ENCODE measurements around the gene ZAR1L. TPM values are rescaled to one million over a fixed set of nuclear protein-coding genes. Genes with fewer than 3 reads are reported as not detected.
A peak's percentile ranks its signal among the peaks of the same experiment; 100 is the strongest.
"Not testable (repeated sequence)": the region's sequence is repeated elsewhere in the genome, so short reads cannot be mapped to it uniquely, and the experiment has no call there.

The ZAR1L gene, protein sequence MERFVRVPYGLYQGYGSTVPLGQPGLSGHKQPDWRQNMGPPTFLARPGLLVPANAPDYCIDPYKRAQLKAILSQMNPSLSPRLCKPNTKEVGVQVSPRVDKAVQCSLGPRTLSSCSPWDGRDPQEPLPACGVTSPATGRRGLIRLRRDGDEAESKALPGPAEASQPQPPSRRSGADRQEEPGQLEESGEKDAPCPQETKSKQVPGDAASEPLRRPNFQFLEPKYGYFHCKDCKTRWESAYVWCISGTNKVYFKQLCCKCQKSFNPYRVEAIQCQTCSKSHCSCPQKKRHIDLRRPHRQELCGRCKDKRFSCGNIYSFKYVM
- total RNA-seq (2014; rRNA removed; shearing (Covaris generic)): 0.11 TPM in 1 of 2 replicates, not detected in the other

DNA sequence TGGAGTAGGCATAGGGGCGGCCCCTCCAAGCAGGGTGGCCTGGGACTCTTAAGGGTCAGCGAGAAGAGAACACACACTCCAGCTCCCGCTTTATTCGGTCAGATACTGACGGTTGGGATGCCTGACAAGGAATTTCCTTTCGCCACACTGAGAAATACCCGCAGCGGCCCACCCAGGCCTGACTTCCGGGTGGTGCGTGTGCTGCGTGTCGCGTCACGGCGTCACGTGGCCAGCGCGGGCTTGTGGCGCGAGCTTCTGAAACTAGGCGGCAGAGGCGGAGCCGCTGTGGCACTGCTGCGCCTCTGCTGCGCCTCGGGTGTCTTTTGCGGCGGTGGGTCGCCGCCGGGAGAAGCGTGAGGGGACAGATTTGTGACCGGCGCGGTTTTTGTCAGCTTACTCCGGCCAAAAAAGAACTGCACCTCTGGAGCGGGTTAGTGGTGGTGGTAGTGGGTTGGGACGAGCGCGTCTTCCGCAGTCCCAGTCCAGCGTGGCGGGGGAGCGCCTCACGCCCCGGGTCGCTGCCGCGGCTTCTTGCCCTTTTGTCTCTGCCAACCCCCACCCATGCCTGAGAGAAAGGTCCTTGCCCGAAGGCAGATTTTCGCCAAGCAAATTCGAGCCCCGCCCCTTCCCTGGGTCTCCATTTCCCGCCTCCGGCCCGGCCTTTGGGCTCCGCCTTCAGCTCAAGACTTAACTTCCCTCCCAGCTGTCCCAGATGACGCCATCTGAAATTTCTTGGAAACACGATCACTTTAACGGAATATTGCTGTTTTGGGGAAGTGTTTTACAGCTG, at the start of gene ZAR1L, which contains the start of gene BRCA2:
TSS of gene ZAR1L (minus strand) at position 126 of the 790 bp plus-strand sequence. CDS start 3,438 bp downstream, outside the sequence.
TSS of gene BRCA2 (plus strand) at position 271 of the 790 bp plus-strand sequence. CDS start 953 bp downstream, outside the sequence.
- peak; percentile 83 for DNase-seq
- peak within 1 kb of the TSS; percentile 94 for H3K4me3 ChIP-seq (ENCODE audit: insufficient read depth, low read depth, low read length)
- H3K27me3 ChIP-seq (ENCODE audit: control insufficient read depth, insufficient read depth, low read length): no peaks in the 10 kb centered on the region
- H3K36me3 ChIP-seq (replicated peaks; ENCODE audit: control insufficient read depth, insufficient read depth, low read length): no peaks in the 10 kb centered on the region; the same call in 1 of the 2 replicates

DNA sequence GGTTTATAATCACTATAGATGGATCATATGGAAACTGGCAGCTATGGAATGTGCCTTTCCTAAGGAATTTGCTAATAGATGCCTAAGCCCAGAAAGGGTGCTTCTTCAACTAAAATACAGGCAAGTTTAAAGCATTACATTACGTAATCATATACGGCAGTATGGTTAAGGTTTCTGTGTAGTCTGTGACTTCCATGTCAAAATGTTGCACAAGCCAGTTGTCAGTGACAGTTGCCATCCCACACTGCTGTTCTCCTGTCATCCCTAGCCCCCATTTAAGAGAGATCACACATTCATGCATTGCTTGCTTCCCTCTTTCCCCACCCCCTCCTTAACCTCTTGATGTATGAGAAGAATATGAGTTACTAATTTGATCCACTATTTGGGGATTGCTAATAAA, 47.4 kb upstream of the ZAR1L start:
- Histone ChIP-seq H3K27me3 (ENCODE audit: control insufficient read depth, insufficient read depth, low read length) (no peaks in the 10 kb centered on the region), H3K36me3 (replicated peaks; ENCODE audit: control insufficient read depth, insufficient read depth, low read length) (peaks cover 1% of the 10 kb centered on the region), H3K4me3 (ENCODE audit: insufficient read depth, low read depth, low read length) (no peak overlapping the region)
- no peak for DNase-seq

DNA sequence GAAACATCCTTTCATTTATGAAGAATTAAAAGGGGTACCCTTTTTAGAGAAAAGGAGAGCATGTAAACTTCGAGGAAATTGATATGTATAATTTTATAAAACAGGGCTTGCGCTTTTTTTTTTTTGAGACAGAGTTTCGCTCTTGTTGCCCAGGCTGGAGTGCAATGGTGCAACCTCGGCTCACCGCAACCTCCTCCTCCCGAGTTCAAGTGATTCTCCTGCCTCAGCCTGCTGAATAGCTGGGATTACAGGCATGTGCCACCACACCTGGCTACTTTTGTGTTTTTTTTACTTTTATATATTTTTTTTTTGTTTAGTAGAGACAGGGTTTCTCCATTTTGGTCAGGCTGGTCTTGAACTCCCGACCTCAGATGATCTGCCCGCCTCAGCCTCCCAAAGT, 40.8 kb upstream of the ZAR1L start:
- not testable (repeated sequence) for DNase-seq; H3K36me3 ChIP-seq (replicated peaks; ENCODE audit: control insufficient read depth, insufficient read depth, low read length); H3K27me3 ChIP-seq (ENCODE audit: control insufficient read depth, insufficient read depth, low read length); H3K4me3 ChIP-seq (ENCODE audit: insufficient read depth, low read depth, low read length)

DNA sequence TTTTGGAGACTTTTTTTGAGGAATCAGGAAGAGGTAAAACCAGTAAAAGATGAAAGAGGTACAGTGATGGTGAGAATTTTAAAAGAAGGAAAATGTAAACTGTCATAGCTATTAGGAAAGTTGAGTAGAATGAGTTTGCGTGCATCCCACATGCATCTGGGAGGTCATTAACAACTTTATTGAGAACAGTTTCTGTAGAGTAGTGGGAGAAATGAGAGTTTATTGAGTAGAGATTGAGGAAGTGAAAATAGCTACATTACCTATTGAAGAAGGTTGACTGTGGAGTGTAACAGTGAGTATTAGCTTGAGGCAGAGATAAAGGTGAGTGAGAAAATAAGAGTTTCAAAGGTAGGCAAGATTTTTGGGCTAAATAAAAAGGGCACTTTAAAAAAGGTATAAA, 38.9 kb upstream of the ZAR1L start:
- Histone ChIP-seq H3K27me3 (ENCODE audit: control insufficient read depth, insufficient read depth, low read length) (no peaks in the 10 kb centered on the region), H3K4me3 (ENCODE audit: insufficient read depth, low read depth, low read length) (no peak overlapping the region), H3K36me3 (replicated peaks; ENCODE audit: control insufficient read depth, insufficient read depth, low read length) (peaks cover 1% of the 10 kb centered on the region; the same call in 1 of the 2 replicates)
- DNase-seq: no peak

DNA sequence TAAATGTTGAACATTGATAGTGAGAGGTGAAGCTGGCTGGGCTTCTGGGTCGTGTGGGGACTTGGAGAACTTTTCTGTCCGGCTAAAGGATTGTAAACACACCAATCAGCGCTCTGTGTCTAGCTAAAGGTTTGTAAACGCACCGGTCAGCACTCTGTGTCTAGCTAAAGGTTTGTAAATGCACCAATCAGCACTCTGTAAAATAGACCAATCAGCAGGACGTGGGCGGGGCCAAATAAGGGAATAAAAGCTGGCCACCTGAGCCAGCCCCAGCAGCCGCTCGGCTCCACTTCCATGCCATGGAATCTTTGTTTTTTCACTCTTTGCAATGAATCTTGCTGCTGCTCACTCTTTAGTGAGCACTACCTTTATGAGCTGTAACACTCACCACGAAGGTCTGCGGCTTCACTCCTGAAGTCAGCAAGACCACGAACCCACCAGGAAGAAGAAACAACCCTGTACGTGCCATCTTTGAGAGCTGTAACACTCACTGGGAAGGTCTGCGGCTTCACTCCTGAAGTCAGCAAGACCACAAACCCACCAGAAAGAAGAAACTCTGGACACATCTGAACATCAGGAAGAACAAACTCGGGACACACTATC, 35.8 kb upstream of the ZAR1L start:
- H3K36me3 ChIP-seq (replicated peaks; ENCODE audit: control insufficient read depth, insufficient read depth, low read length); H3K4me3 ChIP-seq (ENCODE audit: insufficient read depth, low read depth, low read length); DNase-seq; H3K27me3 ChIP-seq (ENCODE audit: control insufficient read depth, insufficient read depth, low read length): not testable (repeated sequence)

DNA sequence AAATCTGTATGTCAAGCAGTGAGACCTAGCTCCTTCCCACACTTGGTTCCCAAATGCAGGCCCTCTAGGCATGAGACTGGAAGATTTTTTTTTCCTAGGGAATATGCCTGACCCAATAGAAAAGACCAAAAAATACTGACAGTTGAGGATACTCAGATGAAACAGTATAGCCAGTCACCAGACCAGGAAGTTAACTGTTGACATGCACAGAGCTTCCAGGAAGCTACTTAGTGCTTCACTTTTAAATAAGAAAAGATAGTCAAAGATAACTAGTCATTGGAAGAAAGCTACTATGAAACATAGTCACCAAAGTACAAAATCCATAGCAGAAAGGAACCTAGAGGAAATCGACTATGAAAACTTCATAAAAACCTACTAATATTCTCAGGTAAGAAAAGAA, 32.5 kb upstream of the ZAR1L start:
- Histone ChIP-seq H3K4me3 (ENCODE audit: insufficient read depth, low read depth, low read length) (no peak overlapping the region), H3K36me3 (replicated peaks; ENCODE audit: control insufficient read depth, insufficient read depth, low read length) (peaks cover 1% of the 10 kb centered on the region; the same call in 1 of the 2 replicates), H3K27me3 (ENCODE audit: control insufficient read depth, insufficient read depth, low read length) (no peaks in the 10 kb centered on the region)
- DNase-seq: no peak

DNA sequence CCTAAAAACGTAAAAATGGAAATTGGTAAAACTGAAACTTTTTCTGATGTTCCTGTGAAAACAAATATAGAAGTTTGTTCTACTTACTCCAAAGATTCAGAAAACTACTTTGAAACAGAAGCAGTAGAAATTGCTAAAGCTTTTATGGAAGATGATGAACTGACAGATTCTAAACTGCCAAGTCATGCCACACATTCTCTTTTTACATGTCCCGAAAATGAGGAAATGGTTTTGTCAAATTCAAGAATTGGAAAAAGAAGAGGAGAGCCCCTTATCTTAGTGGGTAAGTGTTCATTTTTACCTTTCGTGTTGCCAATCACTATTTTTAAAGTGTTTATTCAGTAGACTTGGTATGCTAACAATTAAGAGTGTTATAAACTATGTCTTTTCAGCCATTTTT, 25.8 kb upstream of the ZAR1L start:
- DNase-seq: no peak

DNA sequence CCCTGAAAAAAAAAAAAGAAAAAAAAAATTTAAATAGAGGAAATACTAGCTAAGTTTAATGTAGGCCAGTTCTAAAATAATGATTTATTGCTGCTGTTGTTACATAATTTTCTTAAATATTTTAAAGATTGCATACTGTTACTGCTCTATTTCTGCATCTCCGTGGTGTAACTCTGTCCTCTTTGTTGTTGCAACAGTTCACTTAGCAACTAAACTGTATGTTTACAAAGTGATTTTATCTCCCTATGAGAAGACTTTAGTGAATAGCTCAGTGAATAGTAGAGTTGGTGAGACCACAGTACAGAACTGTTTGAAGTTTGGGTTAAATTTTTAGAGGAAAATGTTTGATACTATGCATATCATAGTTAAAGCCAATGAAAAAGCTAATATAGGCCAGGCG, 19.5 kb upstream of the ZAR1L start:
- no peak for DNase-seq
- H3K36me3 ChIP-seq (replicated peaks; ENCODE audit: control insufficient read depth, insufficient read depth, low read length): peaks cover 2% of the 10 kb centered on the region
- no peak overlapping the region for H3K4me3 ChIP-seq (ENCODE audit: insufficient read depth, low read depth, low read length)

More for the DNA sequence above, 25.8 kb upstream of the ZAR1L start:
- Histone ChIP-seq H3K27me3 (ENCODE audit: control insufficient read depth, insufficient read depth, low read length) (no peaks in the 10 kb centered on the region), H3K4me3 (ENCODE audit: insufficient read depth, low read depth, low read length) (no peak overlapping the region), H3K36me3 (replicated peaks; ENCODE audit: control insufficient read depth, insufficient read depth, low read length) (no peaks in the 10 kb centered on the region; the same call in 1 of the 2 replicates)

DNA sequence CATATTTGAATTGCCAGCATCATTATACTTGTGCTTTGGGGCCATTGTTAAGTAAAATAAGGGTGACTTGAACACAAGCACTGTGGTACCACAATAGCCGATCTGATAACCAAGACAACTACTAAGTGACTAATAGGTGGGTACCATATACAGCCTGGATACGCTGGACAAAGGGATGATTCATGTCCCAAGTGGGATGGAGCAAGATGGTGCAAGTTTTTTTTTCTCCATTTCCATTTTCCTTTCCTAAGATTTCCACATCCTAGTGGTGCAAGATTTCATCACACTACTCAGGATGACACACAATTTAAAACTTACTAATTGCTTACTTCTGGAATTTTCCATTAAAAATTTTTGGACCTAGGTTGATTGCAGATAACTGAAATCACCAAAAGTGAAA, 15.3 kb upstream of the ZAR1L start:
- no peaks in the 10 kb centered on the region for H3K27me3 ChIP-seq (ENCODE audit: control insufficient read depth, insufficient read depth, low read length)
- no peak overlapping the region for H3K4me3 ChIP-seq (ENCODE audit: insufficient read depth, low read depth, low read length)
- H3K36me3 ChIP-seq (replicated peaks; ENCODE audit: control insufficient read depth, insufficient read depth, low read length): peaks cover 2% of the 10 kb centered on the region
- DNase-seq: no peak

More for the DNA sequence above, 19.5 kb upstream of the ZAR1L start:
- H3K27me3 ChIP-seq (ENCODE audit: control insufficient read depth, insufficient read depth, low read length): no peaks in the 10 kb centered on the region

DNA sequence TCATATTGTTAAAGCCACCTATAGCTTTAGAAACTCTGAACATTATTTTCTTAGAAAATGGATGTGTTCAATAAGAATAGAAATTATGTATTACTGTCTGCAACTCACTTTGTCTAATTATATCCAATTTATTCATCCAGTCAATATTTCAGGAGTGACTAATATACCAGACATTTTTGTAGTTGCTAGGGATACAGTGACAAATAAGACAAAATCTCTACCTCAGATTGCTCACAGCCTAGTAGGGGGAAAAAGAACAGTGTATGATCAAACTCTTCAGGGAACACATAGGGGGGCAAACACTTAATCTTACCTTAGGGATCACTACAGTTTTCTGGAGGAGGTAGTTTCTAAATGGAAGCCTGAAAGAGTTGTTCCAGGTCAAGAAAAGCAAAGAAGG, 8.7 kb upstream of the ZAR1L start:
- no peak for DNase-seq

DNA sequence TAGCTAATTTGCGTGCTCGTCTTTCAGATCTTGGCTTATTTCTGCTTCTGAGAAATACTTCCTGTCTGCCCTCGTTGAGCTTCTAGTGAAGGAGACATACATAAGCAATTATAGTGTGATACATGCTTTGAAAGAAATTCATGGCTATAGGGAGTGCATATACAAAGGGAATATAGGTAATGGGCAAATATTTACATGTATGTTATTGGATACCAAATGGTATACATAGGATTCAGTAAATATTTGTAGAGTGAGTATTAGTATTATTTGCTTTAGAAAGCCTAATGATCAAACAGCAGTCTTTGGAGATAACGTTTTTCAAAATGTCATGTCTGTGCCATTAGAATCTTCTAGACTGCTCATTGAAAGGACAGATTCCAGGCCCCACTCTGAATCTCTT, 5.4 kb upstream of the ZAR1L start:
- H3K36me3 ChIP-seq (replicated peaks; ENCODE audit: control insufficient read depth, insufficient read depth, low read length): no peaks in the 10 kb centered on the region; the same call in 1 of the 2 replicates
- no peak for DNase-seq
- no peaks in the 10 kb centered on the region for H3K27me3 ChIP-seq (ENCODE audit: control insufficient read depth, insufficient read depth, low read length)
- H3K4me3 ChIP-seq (ENCODE audit: insufficient read depth, low read depth, low read length): no peak overlapping the region

More for the DNA sequence above, 8.7 kb upstream of the ZAR1L start:
- no peaks in the 10 kb centered on the region for H3K27me3 ChIP-seq (ENCODE audit: control insufficient read depth, insufficient read depth, low read length)
- H3K4me3 ChIP-seq (ENCODE audit: insufficient read depth, low read depth, low read length): no peak overlapping the region
- H3K36me3 ChIP-seq (replicated peaks; ENCODE audit: control insufficient read depth, insufficient read depth, low read length): no peaks in the 10 kb centered on the region; the same call in none of the 2 replicates

DNA sequence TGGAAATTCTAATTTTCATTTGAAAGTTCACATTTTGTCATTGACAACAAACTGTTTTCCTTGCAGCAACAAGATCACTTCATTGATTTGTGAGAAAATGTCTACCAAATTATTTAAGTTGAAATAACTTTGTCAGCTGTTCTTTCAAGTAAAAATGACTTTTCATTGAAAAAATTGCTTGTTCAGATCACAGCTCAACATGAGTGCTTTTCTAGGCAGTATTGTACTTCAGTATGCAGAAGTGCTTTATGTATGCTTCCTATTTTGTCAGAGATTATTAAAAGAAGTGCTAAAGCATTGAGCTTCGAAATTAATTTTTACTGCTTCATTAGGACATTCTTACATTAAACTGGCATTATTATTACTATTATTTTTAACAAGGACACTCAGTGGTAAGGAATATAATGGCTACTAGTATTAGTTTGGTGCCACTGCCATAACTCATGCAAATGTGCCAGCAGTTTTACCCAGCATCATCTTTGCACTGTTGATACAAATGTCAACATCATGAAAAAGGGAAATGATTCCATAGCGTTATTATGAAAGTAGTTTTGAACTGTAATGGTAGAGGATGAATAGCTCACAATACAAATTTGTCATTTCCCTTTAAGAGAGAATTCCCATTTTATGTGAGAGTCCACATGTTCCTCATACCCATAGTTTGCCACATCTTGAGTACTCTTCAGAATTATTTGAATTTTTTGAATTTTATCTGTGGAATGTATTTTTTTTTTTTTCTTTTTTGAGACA, 2.7 kb upstream of the ZAR1L start:
- DNase-seq: no peak
- Histone ChIP-seq H3K27me3 (ENCODE audit: control insufficient read depth, insufficient read depth, low read length) (no peaks in the 10 kb centered on the region), H3K36me3 (replicated peaks; ENCODE audit: control insufficient read depth, insufficient read depth, low read length) (no peaks in the 10 kb centered on the region; the same call in 1 of the 2 replicates)

DNA sequence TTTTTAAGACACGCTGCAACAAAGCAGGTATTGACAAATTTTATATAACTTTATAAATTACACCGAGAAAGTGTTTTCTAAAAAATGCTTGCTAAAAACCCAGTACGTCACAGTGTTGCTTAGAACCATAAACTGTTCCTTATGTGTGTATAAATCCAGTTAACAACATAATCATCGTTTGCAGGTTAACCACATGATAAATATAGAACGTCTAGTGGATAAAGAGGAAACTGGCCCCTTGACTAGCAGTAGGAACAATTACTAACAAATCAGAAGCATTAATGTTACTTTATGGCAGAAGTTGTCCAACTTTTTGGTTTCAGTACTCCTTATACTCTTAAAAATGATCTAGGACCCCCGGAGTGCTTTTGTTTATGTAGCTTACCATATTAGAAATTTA, 1.3 kb upstream of the ZAR1L start:
- no peak overlapping the region; the same call in 1 of the 2 replicates for H3K4me3 ChIP-seq (ENCODE audit: insufficient read depth, low read depth, low read length)
- DNase-seq: no peak
- H3K36me3 ChIP-seq (replicated peaks; ENCODE audit: control insufficient read depth, insufficient read depth, low read length): no peaks in the 10 kb centered on the region; the same call in 1 of the 2 replicates
- H3K27me3 ChIP-seq (ENCODE audit: control insufficient read depth, insufficient read depth, low read length): no peaks in the 10 kb centered on the region

More for the DNA sequence above, 2.7 kb upstream of the ZAR1L start:
- no peak overlapping the region for H3K4me3 ChIP-seq (ENCODE audit: insufficient read depth, low read depth, low read length)

DNA sequence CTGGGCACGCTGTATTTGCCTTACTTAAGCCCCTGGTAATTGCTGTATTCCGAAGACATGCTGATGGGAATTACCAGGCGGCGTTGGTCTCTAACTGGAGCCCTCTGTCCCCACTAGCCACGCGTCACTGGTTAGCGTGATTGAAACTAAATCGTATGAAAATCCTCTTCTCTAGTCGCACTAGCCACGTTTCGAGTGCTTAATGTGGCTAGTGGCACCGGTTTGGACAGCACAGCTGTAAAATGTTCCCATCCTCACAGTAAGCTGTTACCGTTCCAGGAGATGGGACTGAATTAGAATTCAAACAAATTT, 821 bp upstream of the ZAR1L start:
- no peak for DNase-seq
- Histone ChIP-seq H3K4me3 (ENCODE audit: insufficient read depth, low read depth, low read length) (peak overlapping the region; percentile 94), H3K27me3 (ENCODE audit: control insufficient read depth, insufficient read depth, low read length) (no peaks in the 10 kb centered on the region), H3K36me3 (replicated peaks; ENCODE audit: control insufficient read depth, insufficient read depth, low read length) (no peaks in the 10 kb centered on the region; the same call in 1 of the 2 replicates)

Measured in H7 (cell line).